ENCODE results near the gene PIGU. TPM values are rescaled to one million over a fixed set of nuclear protein-coding genes. Genes with fewer than 3 reads are reported as not detected.
A peak's percentile ranks its signal among the peaks of the same experiment; 100 is the strongest.

Gene PIGU
- total and polyA plus RNA-seq, 7 donors = 9.5 to 34.2 (median 15.0) TPM

GRCh38 chr20:34535301-34535840, 141.5 kb downstream of the PIGU start:
- Histone ChIP-seq H3K4me3 (no peak overlapping the region), H3K27me3 (ENCODE audit: insufficient read depth in 3 of 3, low read length in 2 of 3) (no peaks in the 10 kb centered on the region), H3K27ac (no peak overlapping the region), H3K4me1 (no peaks in the 10 kb centered on the region), H3K9me3 (no peaks in the 10 kb centered on the region), H3K36me3 (ENCODE audit: insufficient read depth in 1 of 2, low read depth in 1 of 2) (peaks cover 5 to 75% of the 10 kb centered on the region in 2 donors)
- intact Hi-C loops (cut with DNase I) = loop anchor here in 1 of 2 donors (5.0 kb wide), 1 partner anchor 172 kb away; no protein-coding TSS in a partner anchor
- no peak for ATAC-seq
- WGBS, 3 donors = 93 to 96% (median 95%) methylated on average over 15 of the region's 15 CpGs
- no peak for DNase-seq
- TF ChIP-seq, protein P1, sequence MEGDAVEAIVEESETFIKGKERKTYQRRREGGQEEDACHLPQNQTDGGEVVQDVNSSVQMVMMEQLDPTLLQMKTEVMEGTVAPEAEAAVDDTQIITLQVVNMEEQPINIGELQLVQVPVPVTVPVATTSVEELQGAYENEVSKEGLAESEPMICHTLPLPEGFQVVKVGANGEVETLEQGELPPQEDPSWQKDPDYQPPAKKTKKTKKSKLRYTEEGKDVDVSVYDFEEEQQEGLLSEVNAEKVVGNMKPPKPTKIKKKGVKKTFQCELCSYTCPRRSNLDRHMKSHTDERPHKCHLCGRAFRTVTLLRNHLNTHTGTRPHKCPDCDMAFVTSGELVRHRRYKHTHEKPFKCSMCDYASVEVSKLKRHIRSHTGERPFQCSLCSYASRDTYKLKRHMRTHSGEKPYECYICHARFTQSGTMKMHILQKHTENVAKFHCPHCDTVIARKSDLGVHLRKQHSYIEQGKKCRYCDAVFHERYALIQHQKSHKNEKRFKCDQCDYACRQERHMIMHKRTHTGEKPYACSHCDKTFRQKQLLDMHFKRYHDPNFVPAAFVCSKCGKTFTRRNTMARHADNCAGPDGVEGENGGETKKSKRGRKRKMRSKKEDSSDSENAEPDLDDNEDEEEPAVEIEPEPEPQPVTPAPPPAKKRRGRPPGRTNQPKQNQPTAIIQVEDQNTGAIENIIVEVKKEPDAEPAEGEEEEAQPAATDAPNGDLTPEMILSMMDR (IDR thresholded peaks at IDR 0.05) = no peak

DNA sequence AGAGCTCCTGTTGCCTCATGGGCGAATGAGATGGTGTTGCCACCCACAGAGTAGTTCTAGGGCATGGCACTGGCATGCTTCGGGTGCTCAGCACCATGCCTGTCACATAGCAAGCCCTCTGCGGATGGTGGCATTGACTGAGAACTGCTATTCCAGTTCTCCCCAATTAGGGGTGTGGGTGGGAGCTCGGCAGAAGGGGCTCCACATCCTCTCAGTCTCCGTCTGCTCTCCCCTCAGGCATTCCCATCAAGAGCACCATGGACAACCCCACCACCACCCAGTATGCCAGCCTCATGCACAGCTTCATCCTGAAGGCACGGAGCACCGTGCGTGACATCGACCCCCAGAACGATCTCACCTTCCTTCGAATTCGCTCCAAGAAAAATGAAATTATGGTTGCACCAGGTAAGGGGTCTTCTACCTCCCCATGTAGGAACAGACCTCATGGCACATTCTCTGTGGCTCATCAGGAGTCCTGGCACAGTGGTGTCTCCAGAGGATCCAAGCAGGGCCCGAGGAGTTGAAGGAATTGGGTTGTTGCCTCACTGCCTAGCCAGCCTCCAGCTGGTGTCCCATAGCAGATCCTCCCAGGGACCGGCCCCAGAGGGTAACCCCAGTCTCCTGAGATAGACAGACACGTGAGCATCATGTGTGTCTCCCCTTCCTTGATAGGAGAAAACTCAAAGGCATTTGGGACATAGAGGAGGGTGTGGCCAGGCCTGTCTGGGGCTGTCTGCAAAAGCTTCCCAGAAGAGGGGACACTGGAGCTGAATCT, 142.3 kb downstream of the PIGU start:
- H3K27me3 ChIP-seq (ENCODE audit: insufficient read depth in 3 of 3, low read length in 2 of 3) = no peaks in the 10 kb centered on the region
- H3K4me1 ChIP-seq = no peaks in the 10 kb centered on the region
- TF ChIP-seq, protein P1 (IDR thresholded peaks at IDR 0.05) = no peak
- ATAC-seq = no peak
- H3K36me3 ChIP-seq (ENCODE audit: insufficient read depth in 1 of 2, low read depth in 1 of 2) = peaks cover 5 to 75% of the 10 kb centered on the region in 2 donors
- no peak for DNase-seq
- 87 to 92% (median 89%) methylated on average over 15 of the region's 15 CpGs for WGBS, 3 donors
- intact Hi-C loops (cut with DNase I) = loop anchor here in 1 of 2 donors (5.0 kb wide), 1 partner anchor 173 kb away; no protein-coding TSS in a partner anchor
- H3K4me3 ChIP-seq = no peak overlapping the region
- H3K9me3 ChIP-seq = no peaks in the 10 kb centered on the region
- H3K27ac ChIP-seq = no peak overlapping the region

- no peaks in the 10 kb centered on the region for H3K27me3 ChIP-seq (ENCODE audit: insufficient read depth in 3 of 3, low read length in 2 of 3)
- peaks cover 5 to 84% of the 10 kb centered on the region in 2 donors for H3K36me3 ChIP-seq (ENCODE audit: insufficient read depth in 1 of 2, low read depth in 1 of 2)
- no peak for DNase-seq
- TF ChIP-seq, protein P1 (IDR thresholded peaks at IDR 0.05) = no peak
- ATAC-seq = peak in 1 of 4 donors; percentile 10
- no peak overlapping the region for H3K4me3 ChIP-seq
- intact Hi-C loops (cut with DNase I) = no loop called here
- WGBS, 3 donors = 74 to 86% (median 78%) methylated on average over 7 of the region's 7 CpGs
- H3K4me1 ChIP-seq = peaks cover 7% of the 10 kb centered on the region
- no peaks in the 10 kb centered on the region for H3K9me3 ChIP-seq
- H3K27ac ChIP-seq = no peak overlapping the region
These were observed 144.1 kb downstream of the PIGU start for GRCh38 chr20:34532756-34533155.

GRCh38 chr20:34532320-34532719, 144.6 kb downstream of the PIGU start:
- intact Hi-C loops (cut with DNase I) = no loop called here
- DNase-seq (no peak), ATAC-seq (no peak)
- Histone ChIP-seq H3K36me3 (ENCODE audit: insufficient read depth in 1 of 2, low read depth in 1 of 2) (peaks cover 5 to 84% of the 10 kb centered on the region in 2 donors), H3K27ac (no peak overlapping the region), H3K4me3 (no peak overlapping the region), H3K27me3 (ENCODE audit: insufficient read depth in 3 of 3, low read length in 2 of 3) (no peaks in the 10 kb centered on the region), H3K9me3 (no peaks in the 10 kb centered on the region), H3K4me1 (peaks cover 7% of the 10 kb centered on the region)
- TF ChIP-seq, protein P1 (IDR thresholded peaks at IDR 0.05) = no peak
- 88 to 94% (median 88%) methylated on average over 8 of the region's 8 CpGs for WGBS, 3 donors

Data from psoas muscle (tissue), 8 donors.